Kidney epithelial cell (primary cell): ENCODE results near the gene PCCA. TPM values are rescaled to one million over a fixed set of nuclear protein-coding genes. Genes with fewer than 3 reads are reported as not detected.

Source experiments
- DNase-seq: peaks from one replicate; pipeline ENCODE4 v3.0.0-alpha.2; 2010; ENCODE audit warnings: low read depth
- H3K27me3 ChIP-seq: 2 replicates; pipeline ENCODE4 v1.6.0; 2011; ENCODE audit warnings: low read length; ENCODE audit not compliant: control insufficient read depth, insufficient read depth
- H3K36me3 ChIP-seq: 2 replicates; pipeline ENCODE4 v1.5.1; 2011; ENCODE audit warnings: low read length; ENCODE audit not compliant: control insufficient read depth, insufficient read depth
- H3K4me3 ChIP-seq: 2 replicates; pipeline ENCODE4 v1.5.1; 2011; ENCODE audit warnings: low read depth, mild to moderate bottlenecking, control low read depth, low read length
- CTCF ChIP-seq: IDR thresholded peaks from 2 replicates; pipeline ENCODE4 v1.5.1; 2011; ENCODE audit warnings: mild to moderate bottlenecking, moderate library complexity, low read length, control low read depth, inconsistent platforms; ENCODE audit not compliant: insufficient read depth, poor library complexity, severe bottlenecking
- total RNA-seq: library from RNA; depleted of rRNA; stranded (reverse); fragments of >200 nt; gene quantifications from 2 replicates; pipeline ENCODE4 v1.2.3, GENCODE V29; 2015

Gene PCCA
- total RNA-seq, 1 donor from 2014 or later, result 15.7 TPM

- TF ChIP-seq CTCF, result no peak
- no peaks in the 10 kb centered on the region for H3K27me3 ChIP-seq
- no peak overlapping the region for H3K4me3 ChIP-seq
- H3K36me3 ChIP-seq, result no peaks in the 10 kb centered on the region
- no peak for DNase-seq
These were observed 13.1 kb downstream of the PCCA start for GRCh38 chr13:100102042-100102441.

- DNase-seq, result no peak
- Histone ChIP-seq H3K4me3 (no peak overlapping the region), H3K36me3 (no peaks in the 10 kb centered on the region), H3K27me3 (no peaks in the 10 kb centered on the region)
- TF ChIP-seq CTCF, result no peak
These were observed 17.1 kb downstream of the PCCA start for GRCh38 chr13:100106005-100106404.

- DNase-seq, result no peak
- no peak overlapping the region for H3K4me3 ChIP-seq
- TF ChIP-seq CTCF, result no peak
- no peaks in the 10 kb centered on the region for H3K36me3 ChIP-seq
- no peaks in the 10 kb centered on the region for H3K27me3 ChIP-seq
These were observed 17.8 kb downstream of the PCCA start for GRCh38 chr13:100106705-100107104.

- no peak for TF ChIP-seq CTCF
These were observed 20.1 kb downstream of the PCCA start for GRCh38 chr13:100108913-100109507.

GRCh38 chr13:100110269-100110668 is 21.4 kb downstream of the PCCA start:
- Histone ChIP-seq H3K4me3 (no peak overlapping the region), H3K36me3 (no peaks in the 10 kb centered on the region), H3K27me3 (no peaks in the 10 kb centered on the region)
- no peak for TF ChIP-seq CTCF
- DNase-seq, result no peak

More at GRCh38 chr13:100108913-100109507, 20.1 kb downstream of the PCCA start:
- Histone ChIP-seq H3K4me3 (no peak overlapping the region), H3K36me3 (no peaks in the 10 kb centered on the region), H3K27me3 (no peaks in the 10 kb centered on the region)
- no peak for DNase-seq

GRCh38 chr13:100112186-100112838 is 23.4 kb downstream of the PCCA start:
- Histone ChIP-seq H3K4me3 (no peak overlapping the region), H3K36me3 (no peaks in the 10 kb centered on the region), H3K27me3 (no peaks in the 10 kb centered on the region)
- no peak for DNase-seq
- TF ChIP-seq CTCF, result no peak
